OCI-LY3 (cell line): ENCODE results near the gene NKIRAS2.

Experiments
- H2AFZ ChIP-seq: fragments of 200-600, 300-600 bp; shearing (Covaris generic); 2 replicates; pipeline ENCODE4 v1.6.0; 2014; ENCODE audit warnings: antibody characterized with exemption, low read depth, low read length
- H3K27ac ChIP-seq: fragments of 200-600, 300-600 bp; sonication (generic); 2 replicates; pipeline ENCODE4 v1.5.1; 2014; ENCODE audit warnings: mild to moderate bottlenecking, low read length, moderate library complexity, mixed read lengths
- H3K27me3 ChIP-seq: fragments of 200-600, 300-600 bp; sonication (generic); 2 replicates; pipeline ENCODE4 v1.6.1; 2014; ENCODE audit warnings: low read depth, low read length, mixed read lengths
- H3K36me3 ChIP-seq: fragments of 200-600, 300-600 bp; sonication (generic); replicated peaks from 2 replicates; pipeline ENCODE3; 2014; ENCODE audit warnings: low read depth, low read length, mixed read lengths
- H3K4me1 ChIP-seq: fragments of 300-600, 200-600 bp; sonication (generic); 2 replicates; pipeline ENCODE4 v1.6.1; 2014; ENCODE audit warnings: low read length, mixed read lengths
- H3K4me2 ChIP-seq: fragments of 200-600, 300-600 bp; sonication (generic); 2 replicates; pipeline ENCODE4 v1.6.1; 2014; ENCODE audit warnings: low read length, mixed read lengths
- H3K4me3 ChIP-seq: fragments of 300-600, 200-600 bp; sonication (generic); 2 replicates; pipeline ENCODE4 v1.5.1; 2014; ENCODE audit warnings: antibody characterized with exemption, mild to moderate bottlenecking, low read length, moderate library complexity
- H3K79me2 ChIP-seq: fragments of 300-600, 200-600 bp; shearing (Covaris generic); 2 replicates; pipeline ENCODE4 v1.6.1; 2014; ENCODE audit warnings: mild to moderate bottlenecking, low read length, mixed read lengths
- H3K9ac ChIP-seq: fragments of 300-600, 200-600 bp; shearing (Covaris generic); 2 replicates; pipeline ENCODE4 v1.6.0; 2014; ENCODE audit warnings: mild to moderate bottlenecking, low read length, moderate library complexity
- H3K9me3 ChIP-seq: fragments of 200-600, 300-600 bp; shearing (Covaris generic); 2 replicates; pipeline ENCODE4 v1.6.1; 2014; ENCODE audit warnings: low read length, mixed read lengths; ENCODE audit not compliant: insufficient read depth
- H4K20me1 ChIP-seq: fragments of 200-600, 300-600 bp; sonication (generic); 2 replicates; pipeline ENCODE4 v1.6.1; 2016; ENCODE audit warnings: low read length, mixed read lengths; ENCODE audit not compliant: insufficient read depth
- EZH2phosphoT487 ChIP-seq: fragments of 200-600 bp; shearing (Covaris generic); IDR thresholded peaks from 2 replicates; pipeline ENCODE4 v1.6.1; 2018; ENCODE audit warnings: antibody characterized with exemption, mixed run types, low read depth
- TF ChIP-seq, protein P1 (sequence below): fragments of 200-600, 300-600 bp; sonication (generic); IDR thresholded peaks from 2 replicates; pipeline ENCODE4 v1.5.1; 2014; ENCODE audit warnings: antibody characterized with exemption, low read length, low read depth

Gene NKIRAS2

DNA sequence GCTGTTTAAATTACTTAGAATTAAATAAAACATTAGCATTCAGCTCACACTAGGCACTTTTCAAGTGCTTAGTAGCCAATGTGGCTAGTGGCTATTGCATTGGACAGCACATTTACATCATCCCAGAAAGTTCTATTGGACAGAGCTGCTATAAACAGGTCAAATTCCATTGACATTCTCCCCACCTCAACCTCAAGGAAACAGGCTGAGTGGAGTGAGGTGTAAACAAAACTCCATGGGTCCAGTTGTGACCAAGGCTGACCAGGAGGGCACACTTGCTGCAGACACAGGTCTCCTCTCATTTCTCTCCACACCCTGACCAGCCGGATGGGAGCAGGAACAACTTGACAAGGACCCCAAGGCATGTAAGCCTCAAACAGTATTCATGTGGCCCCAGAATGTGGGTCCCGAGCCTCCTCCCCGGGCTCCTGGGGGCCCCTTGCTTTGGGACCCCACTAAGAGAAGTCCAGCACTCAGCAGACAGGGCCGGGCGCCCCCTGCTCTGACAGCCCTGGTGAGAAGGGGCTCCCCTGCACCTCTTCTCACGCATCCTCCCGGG lies 30.0 kb downstream of the NKIRAS2 start:
- TF ChIP-seq, protein P1, sequence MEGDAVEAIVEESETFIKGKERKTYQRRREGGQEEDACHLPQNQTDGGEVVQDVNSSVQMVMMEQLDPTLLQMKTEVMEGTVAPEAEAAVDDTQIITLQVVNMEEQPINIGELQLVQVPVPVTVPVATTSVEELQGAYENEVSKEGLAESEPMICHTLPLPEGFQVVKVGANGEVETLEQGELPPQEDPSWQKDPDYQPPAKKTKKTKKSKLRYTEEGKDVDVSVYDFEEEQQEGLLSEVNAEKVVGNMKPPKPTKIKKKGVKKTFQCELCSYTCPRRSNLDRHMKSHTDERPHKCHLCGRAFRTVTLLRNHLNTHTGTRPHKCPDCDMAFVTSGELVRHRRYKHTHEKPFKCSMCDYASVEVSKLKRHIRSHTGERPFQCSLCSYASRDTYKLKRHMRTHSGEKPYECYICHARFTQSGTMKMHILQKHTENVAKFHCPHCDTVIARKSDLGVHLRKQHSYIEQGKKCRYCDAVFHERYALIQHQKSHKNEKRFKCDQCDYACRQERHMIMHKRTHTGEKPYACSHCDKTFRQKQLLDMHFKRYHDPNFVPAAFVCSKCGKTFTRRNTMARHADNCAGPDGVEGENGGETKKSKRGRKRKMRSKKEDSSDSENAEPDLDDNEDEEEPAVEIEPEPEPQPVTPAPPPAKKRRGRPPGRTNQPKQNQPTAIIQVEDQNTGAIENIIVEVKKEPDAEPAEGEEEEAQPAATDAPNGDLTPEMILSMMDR = no peak
- TF ChIP-seq EZH2phosphoT487 = no peak
- Histone ChIP-seq H2AFZ (no peak overlapping the region), H4K20me1 (peaks cover 68% of the 10 kb centered on the region), H3K36me3 (peaks cover 22% of the 10 kb centered on the region), H3K4me2 (no peak overlapping the region), H3K27ac (no peak overlapping the region), H3K4me3 (no peak overlapping the region), H3K9me3 (no peaks in the 10 kb centered on the region), H3K79me2 (peaks cover 43% of the 10 kb centered on the region), H3K4me1 (no peaks in the 10 kb centered on the region), H3K9ac (no peak overlapping the region), H3K27me3 (no peaks in the 10 kb centered on the region)

DNA sequence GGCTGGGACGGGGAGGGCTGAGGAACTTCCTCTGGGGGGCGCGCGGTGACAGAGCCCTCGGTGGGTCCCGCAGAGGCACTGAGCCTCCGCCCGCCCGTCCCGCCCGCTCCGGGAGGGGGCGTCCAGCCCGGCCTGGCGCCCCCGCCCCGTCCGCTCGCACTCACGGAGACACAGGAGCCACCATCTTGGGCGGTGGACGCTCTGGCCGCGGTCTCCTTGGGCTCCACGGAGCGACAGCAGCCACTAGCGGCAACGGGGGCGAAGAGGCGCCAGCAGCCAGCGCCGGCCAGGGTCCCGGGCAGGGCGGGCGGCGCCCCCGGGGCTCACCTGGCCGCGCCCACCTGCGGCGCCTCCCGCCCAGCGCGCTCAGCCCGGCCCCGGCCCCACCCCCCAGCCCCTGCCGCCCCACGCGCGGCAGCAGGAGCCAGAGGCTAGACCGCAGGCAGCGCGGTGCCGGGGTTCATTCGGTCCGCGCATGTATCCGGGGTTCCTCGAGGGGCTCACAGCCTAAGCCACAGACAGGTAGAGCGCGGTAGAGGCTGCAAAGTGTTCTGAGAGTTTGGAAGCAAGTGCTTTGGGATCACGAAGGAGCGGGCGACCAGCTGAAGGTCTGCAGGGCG lies 30.6 kb downstream of the NKIRAS2 start, which contains the start of gene C17orf113:
Gene C17orf113, minus strand, starts transcription at position 209 of the 620 bp plus-strand sequence. CDS start 7,225 bp downstream, outside the sequence.
- H3K9me3 ChIP-seq = no peaks in the 10 kb centered on the region
- no peak within 1 kb of the TSS for H2AFZ ChIP-seq
- peaks cover 70% of the 10 kb centered on the region for H4K20me1 ChIP-seq
- H3K79me2 ChIP-seq = peaks cover 43% of the 10 kb centered on the region
- peaks cover 26% of the 10 kb centered on the region for H3K36me3 ChIP-seq
- no peak within 1 kb of the TSS for H3K9ac ChIP-seq
- no peaks in the 10 kb centered on the region for H3K4me1 ChIP-seq
- no peaks in the 10 kb centered on the region for H3K27me3 ChIP-seq
- H3K4me2 ChIP-seq = no peak within 1 kb of the TSS
- TF ChIP-seq, protein P1 = no peak
- no peak for TF ChIP-seq EZH2phosphoT487
- H3K4me3 ChIP-seq = no peak within 1 kb of the TSS
- no peak within 1 kb of the TSS for H3K27ac ChIP-seq

- no peak overlapping the region for H3K4me2 ChIP-seq
These were observed 31.1 kb downstream of the NKIRAS2 start for GRCh38 chr17:42051013-42051400.

DNA sequence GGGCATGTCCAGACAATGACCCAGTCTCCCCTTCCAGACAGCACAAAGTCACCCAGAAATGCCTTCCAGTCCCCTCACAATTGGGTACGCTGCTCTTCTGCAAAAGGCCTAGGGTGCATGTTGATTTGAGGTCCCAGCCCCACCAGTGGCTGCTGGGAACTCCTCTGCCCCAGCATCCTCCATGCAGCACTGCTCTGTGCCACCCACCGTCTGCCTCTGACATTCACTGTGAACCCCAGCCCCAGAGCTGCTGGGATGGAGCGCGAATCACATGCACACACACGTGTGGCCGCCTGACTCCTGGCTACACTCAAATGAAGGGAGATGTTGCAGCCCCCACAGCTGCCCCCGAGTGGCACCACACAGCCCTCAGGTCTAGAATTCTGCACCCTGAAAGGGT lies 31.8 kb downstream of the NKIRAS2 start:
- no peak overlapping the region for H3K4me3 ChIP-seq
- TF ChIP-seq, protein P1 = no peak
- no peak for TF ChIP-seq EZH2phosphoT487
- H3K4me2 ChIP-seq = no peak overlapping the region

More at GRCh38 chr17:42051013-42051400, 31.1 kb downstream of the NKIRAS2 start:
- Histone ChIP-seq H3K27ac (no peak overlapping the region), H3K27me3 (no peaks in the 10 kb centered on the region), H4K20me1 (peaks cover 70% of the 10 kb centered on the region), H2AFZ (no peak overlapping the region), H3K79me2 (peaks cover 38% of the 10 kb centered on the region), H3K9ac (no peak overlapping the region), H3K4me1 (no peaks in the 10 kb centered on the region), H3K36me3 (peaks cover 31% of the 10 kb centered on the region), H3K4me3 (no peak overlapping the region), H3K9me3 (no peaks in the 10 kb centered on the region)
- no peak for TF ChIP-seq EZH2phosphoT487
- TF ChIP-seq, protein P1 = no peak

More for the DNA sequence above, 31.8 kb downstream of the NKIRAS2 start:
- H3K36me3 ChIP-seq = peaks cover 37% of the 10 kb centered on the region
- H3K9me3 ChIP-seq = no peaks in the 10 kb centered on the region
- H3K9ac ChIP-seq = no peak overlapping the region
- H3K27me3 ChIP-seq = no peaks in the 10 kb centered on the region
- H3K4me1 ChIP-seq = peaks cover 3% of the 10 kb centered on the region; the same call in 1 of the 2 replicates
- H3K79me2 ChIP-seq = peaks cover 37% of the 10 kb centered on the region; the same call in 1 of the 2 replicates
- no peak overlapping the region for H3K27ac ChIP-seq
- peaks cover 74% of the 10 kb centered on the region for H4K20me1 ChIP-seq
- H2AFZ ChIP-seq = no peak overlapping the region
